GM19193 (cell line): Measurements from ENCODE around the gene TTLL5.

Experiments
- POLR2A ChIP-seq: IDR thresholded peaks from 4 replicates; pipeline ENCODE4 v1.6.1; 2011; ENCODE audit not compliant: insufficient read depth, insufficient read length; ENCODE audit errors: extremely low read depth

Gene TTLL5

DNA sequence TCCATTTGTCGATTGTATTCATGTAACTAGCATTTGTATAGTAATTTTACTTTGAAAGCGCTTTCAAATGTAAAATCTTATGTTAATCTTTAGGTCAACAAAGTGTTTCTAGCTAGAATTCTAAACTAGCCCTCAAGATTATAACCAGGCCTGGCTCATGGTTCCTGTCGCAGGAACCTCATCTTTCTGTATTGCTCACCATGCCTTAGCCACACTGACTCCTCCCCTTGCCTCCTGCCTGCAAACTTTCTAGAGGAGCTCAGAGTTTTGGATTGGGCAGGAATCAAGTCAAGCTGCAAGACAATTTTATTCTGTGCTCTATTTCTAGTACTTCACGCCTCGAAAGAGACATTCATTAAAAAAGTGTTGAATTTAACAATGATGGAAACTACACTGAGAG is 220.9 kb downstream of the TTLL5 start:
- TF ChIP-seq POLR2A: no peak

DNA sequence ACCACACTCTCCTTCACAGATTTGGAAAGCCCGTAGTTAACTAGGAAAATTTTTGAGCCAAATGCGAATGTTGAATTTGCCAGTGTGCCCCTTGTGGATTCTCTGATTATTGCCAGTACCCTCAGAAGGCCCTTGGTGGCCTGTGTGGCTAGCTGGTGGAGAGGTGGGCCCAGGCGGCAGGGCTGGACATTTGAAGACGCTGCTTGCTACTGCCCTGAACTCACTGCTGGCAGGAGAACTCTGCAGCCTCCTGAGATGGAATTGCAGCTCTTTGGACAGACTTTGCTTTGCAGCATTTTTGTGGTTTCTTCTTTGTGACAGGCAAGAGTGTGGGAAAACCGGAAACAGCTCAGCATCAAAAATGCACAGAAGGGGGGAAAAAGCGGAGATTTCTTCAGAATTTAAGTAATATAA is 223.2 kb downstream of the TTLL5 start:
- TF ChIP-seq POLR2A: no peak

- TF ChIP-seq POLR2A: no peak
Observed at GRCh38 chr14:75885829-75886228, 224.8 kb downstream of the TTLL5 start.

DNA sequence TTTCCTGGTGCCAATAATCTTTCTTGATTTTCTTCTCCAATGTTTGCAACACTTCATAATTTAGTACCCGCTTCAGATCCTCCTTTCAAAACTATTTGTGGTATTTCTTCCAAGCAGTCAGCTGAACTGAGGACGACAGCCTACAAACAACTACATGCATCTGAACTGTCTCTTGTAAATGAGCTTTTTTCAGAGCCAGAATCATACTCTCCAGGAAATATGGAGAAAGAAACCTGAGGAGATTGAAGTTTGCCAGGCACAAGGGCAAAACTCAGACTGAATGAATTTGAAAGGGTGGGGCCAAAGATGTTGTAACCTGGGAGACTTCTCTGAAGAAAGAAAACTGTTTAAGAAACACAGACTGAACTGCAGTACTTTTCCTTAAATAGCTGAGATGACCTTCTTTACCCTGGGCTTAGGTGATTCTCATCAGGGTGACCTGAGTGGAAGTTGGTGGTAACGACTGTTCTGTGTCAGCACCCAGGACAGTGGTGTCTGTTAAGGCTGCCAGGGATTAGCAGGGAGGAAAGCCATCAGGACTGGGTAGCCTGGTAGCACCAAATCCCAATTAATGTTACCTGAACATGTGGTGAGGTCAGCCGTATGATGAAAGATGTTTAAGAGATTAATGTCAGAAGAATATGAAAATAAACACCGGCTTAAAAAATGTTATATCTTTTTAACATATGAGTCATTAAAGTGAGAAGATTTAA is 225.7 kb downstream of the TTLL5 start:
- no peak for TF ChIP-seq POLR2A

GRCh38 chr14:75888945-75889344 is 227.9 kb downstream of the TTLL5 start:
- TF ChIP-seq POLR2A: no peak

DNA sequence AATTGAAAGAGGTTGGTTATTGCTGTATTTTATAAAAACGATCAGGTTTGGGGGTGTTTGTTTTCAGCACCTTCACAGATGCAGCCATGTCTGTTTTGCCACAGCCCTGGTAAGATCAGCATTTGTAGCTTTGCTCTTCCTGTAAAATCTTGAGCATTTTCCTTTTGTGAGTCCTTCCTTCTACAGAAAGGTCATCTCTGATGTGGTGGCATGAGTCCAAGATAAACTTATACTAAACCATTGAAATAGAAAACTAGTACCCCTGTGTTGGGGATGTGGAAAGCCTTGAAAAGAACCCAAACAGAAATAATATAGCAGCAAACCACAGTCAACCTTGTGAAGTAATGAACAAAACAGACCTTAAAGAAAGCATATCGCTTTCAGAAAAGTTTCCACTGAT is 235.3 kb downstream of the TTLL5 start:
- TF ChIP-seq POLR2A: no peak

DNA sequence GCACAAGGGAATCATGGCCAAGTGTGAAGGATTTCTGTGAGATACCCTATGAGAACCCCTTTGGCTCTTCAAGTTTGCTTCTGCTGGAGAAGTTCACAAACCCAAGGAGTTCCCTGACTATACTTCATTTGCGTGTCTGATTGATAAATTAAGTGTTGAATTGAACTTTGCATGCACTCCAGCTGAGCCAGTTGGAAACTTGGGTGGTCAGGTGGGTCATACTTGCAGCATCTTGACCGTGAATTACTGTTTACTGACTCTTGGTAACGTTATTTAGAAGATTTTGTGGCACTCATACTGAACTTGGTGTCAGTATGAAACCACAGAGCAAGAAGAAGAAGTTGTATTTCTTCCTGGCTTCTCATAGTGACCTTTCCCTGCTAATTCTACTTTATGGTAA is 243.3 kb downstream of the TTLL5 start:
- no peak for TF ChIP-seq POLR2A

GRCh38 chr14:75905147-75905904 is 244.3 kb downstream of the TTLL5 start:
- TF ChIP-seq POLR2A: no peak

GRCh38 chr14:75906228-75906627 is 245.2 kb downstream of the TTLL5 start:
- no peak for TF ChIP-seq POLR2A

DNA sequence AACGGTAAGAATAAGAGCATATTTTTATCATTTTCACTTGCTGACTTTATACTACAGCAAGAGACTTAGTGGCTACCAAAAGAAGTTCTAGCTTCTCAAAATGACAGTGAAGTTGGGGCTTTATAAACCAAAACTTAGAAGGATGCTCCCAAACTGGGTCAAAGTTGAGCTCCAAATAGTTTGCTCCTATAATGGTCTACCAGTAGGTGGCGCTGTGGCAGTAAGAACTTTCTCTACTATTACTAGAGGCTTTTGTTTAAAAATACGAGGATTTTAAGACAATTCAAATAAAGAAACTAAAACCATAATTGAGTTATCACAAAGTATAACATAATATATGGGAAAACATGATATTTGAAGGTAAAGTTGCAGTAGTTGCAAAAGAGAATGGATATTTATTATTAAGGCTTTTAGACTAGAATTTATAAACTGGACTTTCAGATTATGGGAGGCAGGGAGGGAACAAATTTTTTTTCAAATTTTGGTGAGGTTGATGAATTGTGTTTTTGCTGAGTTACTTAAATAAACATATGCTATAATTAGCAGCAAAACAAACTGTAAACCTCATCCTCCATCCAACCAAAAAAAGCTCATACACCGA is 245.7 kb downstream of the TTLL5 start:
- TF ChIP-seq POLR2A: no peak

DNA sequence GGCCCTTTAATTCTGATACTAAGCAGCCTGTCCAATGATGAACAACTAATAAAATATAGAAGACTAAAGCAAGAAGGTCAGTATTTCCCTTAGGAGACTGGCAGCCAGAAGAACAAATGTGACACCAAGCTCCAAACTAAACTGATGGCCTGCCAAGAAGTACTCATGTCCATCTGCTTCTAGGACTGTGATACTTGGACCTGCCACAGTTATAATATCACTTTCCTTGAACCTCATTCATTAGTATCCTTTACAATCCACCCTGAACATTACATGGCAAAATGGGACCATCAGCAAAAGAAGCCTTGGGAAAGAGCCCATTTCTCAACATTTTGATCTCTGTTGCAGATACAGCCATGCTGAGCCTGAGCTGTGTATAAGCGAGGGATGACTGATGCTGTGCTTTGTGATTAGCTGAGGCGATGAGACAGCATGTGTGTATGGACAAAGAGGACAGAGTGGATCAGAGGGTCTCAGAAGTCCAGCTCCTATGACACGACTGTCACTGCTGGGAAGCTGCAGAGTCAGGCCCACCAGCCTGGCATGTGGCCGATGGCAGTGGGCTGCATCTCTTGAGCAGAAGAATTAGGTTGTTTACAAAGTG is 246.8 kb downstream of the TTLL5 start:
- TF ChIP-seq POLR2A: no peak

DNA sequence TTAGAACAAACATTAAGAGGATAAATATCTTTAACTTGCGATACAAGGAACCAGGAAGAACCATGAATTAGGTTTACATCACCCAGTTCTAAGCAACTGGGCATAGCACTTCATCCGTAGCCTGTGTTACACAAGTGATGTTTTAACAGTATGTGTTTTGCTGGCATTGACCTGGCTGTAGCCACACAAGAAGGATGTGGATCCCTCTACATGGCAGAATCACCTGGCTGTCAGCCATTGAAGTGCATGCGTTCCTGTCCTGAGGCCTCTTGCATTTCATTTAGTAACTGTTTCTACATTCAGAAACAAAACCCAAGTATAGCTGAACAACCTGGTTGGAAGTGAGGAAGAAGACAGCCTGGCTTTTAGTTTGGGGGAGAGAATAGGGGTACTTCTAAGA is 248.6 kb downstream of the TTLL5 start:
- TF ChIP-seq POLR2A: no peak

DNA sequence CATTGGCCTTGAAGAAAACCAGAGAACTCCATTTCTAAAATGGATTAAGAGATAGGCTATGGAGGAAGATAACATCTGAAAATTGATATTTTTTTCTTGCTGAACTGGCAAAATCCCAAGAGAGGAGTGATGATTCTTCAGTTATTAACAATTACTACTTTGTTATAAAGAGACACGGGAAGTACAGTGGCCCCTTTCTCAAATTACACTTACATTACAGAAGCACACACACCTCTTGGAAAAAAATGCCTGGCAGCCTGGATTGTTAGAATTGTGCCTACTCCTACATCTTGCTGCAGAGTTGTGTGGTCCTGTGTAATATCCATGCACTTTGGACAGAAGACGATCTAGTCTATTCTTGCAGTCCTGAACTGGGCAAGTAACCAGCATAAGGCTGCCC is 249.0 kb downstream of the TTLL5 start:
- TF ChIP-seq POLR2A: no peak

DNA sequence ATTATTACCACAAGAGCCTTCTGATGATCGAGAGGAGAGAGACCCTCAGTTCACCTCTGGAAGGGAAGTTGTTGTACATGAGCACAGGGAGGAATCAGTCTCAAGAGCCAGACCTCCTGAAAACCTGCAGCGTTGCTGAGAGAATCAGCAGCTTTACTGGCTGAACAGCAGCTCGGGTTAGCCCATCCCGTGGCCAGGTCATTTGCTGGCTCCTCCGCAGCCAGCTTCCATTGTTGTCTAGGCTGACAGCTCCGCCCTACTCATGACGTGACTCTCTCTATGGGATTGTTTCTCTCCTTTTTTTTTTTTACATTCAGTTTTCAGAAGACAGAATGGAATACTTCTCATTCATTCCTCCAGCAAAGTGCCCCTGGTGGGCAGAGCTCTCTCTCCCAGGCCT is 250.8 kb downstream of the TTLL5 start:
- no peak for TF ChIP-seq POLR2A

DNA sequence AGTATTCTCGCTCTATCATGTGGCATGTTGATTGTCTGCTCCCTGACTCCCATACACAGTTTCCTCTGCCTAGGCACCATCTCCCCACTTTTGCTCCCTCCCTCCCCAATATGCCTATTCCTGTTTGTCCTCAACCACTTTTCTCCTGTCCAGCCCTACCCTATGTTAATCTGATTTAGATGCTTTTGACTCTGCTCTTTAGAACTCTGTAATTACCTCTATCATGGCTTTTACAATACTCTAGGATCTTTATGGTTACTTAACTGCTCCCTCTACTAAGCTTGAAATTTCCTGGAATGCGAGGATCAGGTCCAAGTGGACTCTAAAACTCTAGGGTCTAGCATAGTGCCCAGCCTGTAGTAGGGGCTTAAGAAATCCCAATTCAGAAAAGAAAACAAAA is 252.1 kb downstream of the TTLL5 start:
- no peak for TF ChIP-seq POLR2A
